Keratinocyte (primary cell): ENCODE data around the gene UBE2QL1. TPM values are rescaled to one million over a fixed set of nuclear protein-coding genes. Genes with fewer than 3 reads are reported as not detected.

Experiments
- DNase-seq: peaks from one replicate; pipeline ENCODE4 v3.0.0-alpha.2; 2011; ENCODE audit warnings: low read depth, missing footprints, low spot score
- FAIRE-seq: peaks from 2 replicates; lab custom pipeline; 2011; peaks lifted over from hg19 to GRCh38; lab: Jason Lieb, UNC
- H2AFZ ChIP-seq: 2 replicates; pipeline ENCODE4 v1.6.0; 2012; ENCODE audit warnings: low read length, control low read depth, inconsistent platforms; ENCODE audit not compliant: control insufficient read depth
- H3K27ac ChIP-seq: 2 replicates; pipeline ENCODE4 v1.5.1; 2011; ENCODE audit warnings: low read length; ENCODE audit not compliant: control insufficient read depth, insufficient read depth
- H3K27me3 ChIP-seq: 3 replicates; pipeline ENCODE4 v1.6.0; 2011; ENCODE audit warnings: low read length; ENCODE audit not compliant: control insufficient read depth, insufficient read depth; ENCODE audit errors: extremely low read depth
- H3K36me3 ChIP-seq, 2 experiments: 2 replicates in 1 of 2; 3 replicates in 1 of 2; pipeline ENCODE4 v1.5.1; 2011; ENCODE audit warnings: low read length in 2 of 2, mild to moderate bottlenecking in 1 of 2; ENCODE audit not compliant: control insufficient read depth in 2 of 2, insufficient read depth in 2 of 2; ENCODE audit errors: extremely low read depth in 1 of 2
- H3K4me1 ChIP-seq: 3 replicates; pipeline ENCODE4 v1.5.1; 2011; ENCODE audit warnings: low read length; ENCODE audit not compliant: control insufficient read depth, insufficient read depth; ENCODE audit errors: extremely low read depth
- H3K4me2 ChIP-seq: 3 replicates; pipeline ENCODE4 v1.6.0; 2011; ENCODE audit warnings: low read depth, low read length; ENCODE audit not compliant: control insufficient read depth, insufficient read depth; ENCODE audit errors: extremely low read depth
- H3K4me3 ChIP-seq, 3 experiments: fragments of 200-600 bp in 1 of 3; sonication (generic) in 1 of 3; 2 replicates in 2 of 3; 3 replicates in 1 of 3; pipeline ENCODE4 v1.5.1; 2011 to 2016; ENCODE audit warnings: low read length in 3 of 3, mild to moderate bottlenecking in 3 of 3, control low read depth in 2 of 3, inconsistent platforms in 1 of 3, low read depth in 1 of 3, mixed read lengths in 1 of 3, mixed run types in 1 of 3, moderate library complexity in 1 of 3; ENCODE audit not compliant: control insufficient read depth in 2 of 3, insufficient read depth in 2 of 3; ENCODE audit errors: extremely low read depth in 1 of 3
- H3K79me2 ChIP-seq: 2 replicates; pipeline ENCODE4 v1.6.0; 2012; ENCODE audit warnings: low read length; ENCODE audit not compliant: control insufficient read depth, insufficient read depth
- H3K9ac ChIP-seq: 3 replicates; pipeline ENCODE4 v1.6.0; 2011; ENCODE audit warnings: low read length; ENCODE audit not compliant: control insufficient read depth, insufficient read depth; ENCODE audit errors: extremely low read depth
- H3K9me1 ChIP-seq: 3 replicates; pipeline ENCODE4 v1.6.0; 2011; ENCODE audit warnings: low read length; ENCODE audit not compliant: control insufficient read depth, insufficient read depth; ENCODE audit errors: extremely low read depth
- H3K9me3 ChIP-seq: 2 replicates; pipeline ENCODE4 v1.5.1; 2012; ENCODE audit warnings: low read depth, low read length; ENCODE audit not compliant: control insufficient read depth
- H4K20me1 ChIP-seq: 3 replicates; pipeline ENCODE4 v1.6.0; 2011; ENCODE audit warnings: low read length; ENCODE audit not compliant: control insufficient read depth, insufficient read depth; ENCODE audit errors: extremely low read depth
- EZH2 ChIP-seq: IDR thresholded peaks from one replicate; pipeline ENCODE4 v1.6.1; 2012; ENCODE audit warnings: inconsistent platforms, mild to moderate bottlenecking, low read length, moderate library complexity
- dilution Hi-C: fragments of 300-500 bp; cut with MboI; formaldehyde crosslinking; loops from one replicate; pipeline ENCODE4 v1.7.0; 2020; ENCODE audit warnings: low sequenced_read_pairs; ENCODE audit not compliant: extremely low pct_ligation_motif_present
- polyA plus RNA-seq, 5 experiments: library from polyadenylated mRNA; depleted of rRNA in 3 of 5; stranded (reverse) in 3 of 5; stranded (forward) in 1 of 5; unstranded in 1 of 5; fragments of >200 nt; gene quantifications; 1 replicate in 1 of 5; 2 replicates in 3 of 5; 3 replicates in 1 of 5; pipeline versions ENCODE4 v1.2.1 to v1.2.3, GENCODE V29; 2011 to 2012; ENCODE audit warnings: missing spikeins in 2 of 5, low read depth in 1 of 5, low replicate concordance in 1 of 5
- TF ChIP-seq, protein P1 (sequence below), 3 experiments: IDR thresholded peaks in 1 of 3; conservative IDR thresholded peaks in 1 of 3; optimal IDR thresholded peaks in 1 of 3; 2 replicates in 2 of 3; 3 replicates in 1 of 3; pipeline versions ENCODE3 to v1.5.1; 2011; ENCODE audit warnings: low read length in 3 of 3, mild to moderate bottlenecking in 3 of 3, moderate library complexity in 2 of 3, control low read depth in 1 of 3, inconsistent platforms in 1 of 3; ENCODE audit not compliant: insufficient read depth in 2 of 3; ENCODE audit errors: extremely low read depth in 1 of 3

UBE2QL1 gene
- polyA plus RNA-seq, 1 donor (not counting 4 experiments of a cell fraction or from before 2014, with no cell fraction given): not detected

GRCh38 chr5:6466975-6467567 lies 18.4 kb downstream of the UBE2QL1 start:
- no peak for FAIRE-seq
- Histone ChIP-seq H4K20me1 (no peaks in the 10 kb centered on the region), H3K4me1 (no peaks in the 10 kb centered on the region), H3K27me3 (no peaks in the 10 kb centered on the region), H3K36me3 (no peaks in the 10 kb centered on the region), H3K4me3 (no peak overlapping the region), H2AFZ (no peak overlapping the region), H3K27ac (no peak overlapping the region), H3K79me2 (no peaks in the 10 kb centered on the region), H3K9ac (no peak overlapping the region), H3K9me3 (peaks cover 2% of the 10 kb centered on the region), H3K9me1 (no peaks in the 10 kb centered on the region), H3K4me2 (no peak overlapping the region)
- dilution Hi-C loops: no loop called here
- TF ChIP-seq, protein P1, sequence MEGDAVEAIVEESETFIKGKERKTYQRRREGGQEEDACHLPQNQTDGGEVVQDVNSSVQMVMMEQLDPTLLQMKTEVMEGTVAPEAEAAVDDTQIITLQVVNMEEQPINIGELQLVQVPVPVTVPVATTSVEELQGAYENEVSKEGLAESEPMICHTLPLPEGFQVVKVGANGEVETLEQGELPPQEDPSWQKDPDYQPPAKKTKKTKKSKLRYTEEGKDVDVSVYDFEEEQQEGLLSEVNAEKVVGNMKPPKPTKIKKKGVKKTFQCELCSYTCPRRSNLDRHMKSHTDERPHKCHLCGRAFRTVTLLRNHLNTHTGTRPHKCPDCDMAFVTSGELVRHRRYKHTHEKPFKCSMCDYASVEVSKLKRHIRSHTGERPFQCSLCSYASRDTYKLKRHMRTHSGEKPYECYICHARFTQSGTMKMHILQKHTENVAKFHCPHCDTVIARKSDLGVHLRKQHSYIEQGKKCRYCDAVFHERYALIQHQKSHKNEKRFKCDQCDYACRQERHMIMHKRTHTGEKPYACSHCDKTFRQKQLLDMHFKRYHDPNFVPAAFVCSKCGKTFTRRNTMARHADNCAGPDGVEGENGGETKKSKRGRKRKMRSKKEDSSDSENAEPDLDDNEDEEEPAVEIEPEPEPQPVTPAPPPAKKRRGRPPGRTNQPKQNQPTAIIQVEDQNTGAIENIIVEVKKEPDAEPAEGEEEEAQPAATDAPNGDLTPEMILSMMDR (optimal IDR thresholded peaks at IDR 0.05 in 1 of 3, IDR thresholded peaks at IDR 0.05 in 1 of 3, conservative IDR thresholded peaks at IDR 0.05 in 1 of 3; ENCODE audit: extremely low read depth in 1 of 3, insufficient read depth in 2 of 3, low read length in 3 of 3): no peak
- no peak for TF ChIP-seq EZH2
- DNase-seq: no peak

- no peak for FAIRE-seq
- Histone ChIP-seq H3K27me3 (no peaks in the 10 kb centered on the region), H3K36me3 (no peaks in the 10 kb centered on the region), H3K4me1 (no peaks in the 10 kb centered on the region), H3K27ac (no peak overlapping the region), H3K9ac (no peak overlapping the region), H3K4me2 (no peak overlapping the region), H3K9me3 (peaks cover 2% of the 10 kb centered on the region), H3K79me2 (no peaks in the 10 kb centered on the region), H4K20me1 (no peaks in the 10 kb centered on the region), H3K4me3 (no peak overlapping the region), H3K9me1 (no peaks in the 10 kb centered on the region), H2AFZ (no peak overlapping the region)
- TF ChIP-seq, protein P1 (optimal IDR thresholded peaks at IDR 0.05 in 1 of 3, IDR thresholded peaks at IDR 0.05 in 1 of 3, conservative IDR thresholded peaks at IDR 0.05 in 1 of 3; ENCODE audit: extremely low read depth in 1 of 3, insufficient read depth in 2 of 3, low read length in 3 of 3): no peak
- TF ChIP-seq EZH2: no peak
- DNase-seq: no peak
- dilution Hi-C loops: no loop called here
These were observed 18.9 kb downstream of the UBE2QL1 start for GRCh38 chr5:6467591-6467990.
